Measurements from ENCODE around the gene FBP2. TPM values are rescaled to one million over a fixed set of nuclear protein-coding genes. Genes with fewer than 3 reads are reported as not detected.

FBP2 gene
- total and polyA plus RNA-seq, 10 of the 15 experiments (the other 5 are each of a cell fraction or from before 2014, with no cell fraction given) = 0.07 to 1.1 (median 0.12) TPM; not detected in 6

DNA sequence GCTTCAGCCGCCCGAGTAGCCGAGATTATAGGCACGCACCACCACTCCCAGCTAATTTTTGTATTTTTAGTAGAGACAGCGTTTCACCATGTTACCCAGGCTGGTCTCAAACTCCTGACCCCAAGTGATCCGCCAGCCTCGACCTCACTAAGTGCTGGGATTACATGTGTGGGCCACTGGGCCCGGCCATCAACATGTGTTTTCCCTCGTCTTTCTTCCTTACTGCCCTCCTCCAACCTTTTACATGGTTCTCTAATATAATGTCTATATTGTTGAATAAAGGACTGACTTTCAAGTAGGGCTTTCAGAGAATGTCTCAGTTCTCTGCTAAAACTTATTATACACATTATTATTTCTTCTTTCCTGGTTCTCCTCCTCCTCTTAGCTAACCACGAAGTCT is 60.0 kb downstream of the FBP2 start (continued):
- TF ChIP-seq, protein P1, sequence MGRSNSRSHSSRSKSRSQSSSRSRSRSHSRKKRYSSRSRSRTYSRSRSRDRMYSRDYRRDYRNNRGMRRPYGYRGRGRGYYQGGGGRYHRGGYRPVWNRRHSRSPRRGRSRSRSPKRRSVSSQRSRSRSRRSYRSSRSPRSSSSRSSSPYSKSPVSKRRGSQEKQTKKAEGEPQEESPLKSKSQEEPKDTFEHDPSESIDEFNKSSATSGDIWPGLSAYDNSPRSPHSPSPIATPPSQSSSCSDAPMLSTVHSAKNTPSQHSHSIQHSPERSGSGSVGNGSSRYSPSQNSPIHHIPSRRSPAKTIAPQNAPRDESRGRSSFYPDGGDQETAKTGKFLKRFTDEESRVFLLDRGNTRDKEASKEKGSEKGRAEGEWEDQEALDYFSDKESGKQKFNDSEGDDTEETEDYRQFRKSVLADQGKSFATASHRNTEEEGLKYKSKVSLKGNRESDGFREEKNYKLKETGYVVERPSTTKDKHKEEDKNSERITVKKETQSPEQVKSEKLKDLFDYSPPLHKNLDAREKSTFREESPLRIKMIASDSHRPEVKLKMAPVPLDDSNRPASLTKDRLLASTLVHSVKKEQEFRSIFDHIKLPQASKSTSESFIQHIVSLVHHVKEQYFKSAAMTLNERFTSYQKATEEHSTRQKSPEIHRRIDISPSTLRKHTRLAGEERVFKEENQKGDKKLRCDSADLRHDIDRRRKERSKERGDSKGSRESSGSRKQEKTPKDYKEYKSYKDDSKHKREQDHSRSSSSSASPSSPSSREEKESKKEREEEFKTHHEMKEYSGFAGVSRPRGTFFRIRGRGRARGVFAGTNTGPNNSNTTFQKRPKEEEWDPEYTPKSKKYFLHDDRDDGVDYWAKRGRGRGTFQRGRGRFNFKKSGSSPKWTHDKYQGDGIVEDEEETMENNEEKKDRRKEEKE (IDR thresholded peaks at IDR 0.05) = no peak
- no peak for TF ChIP-seq ZZZ3 (IDR thresholded peaks at IDR 0.05; ENCODE audit: control insufficient read depth, insufficient read length, low read depth)

DNA sequence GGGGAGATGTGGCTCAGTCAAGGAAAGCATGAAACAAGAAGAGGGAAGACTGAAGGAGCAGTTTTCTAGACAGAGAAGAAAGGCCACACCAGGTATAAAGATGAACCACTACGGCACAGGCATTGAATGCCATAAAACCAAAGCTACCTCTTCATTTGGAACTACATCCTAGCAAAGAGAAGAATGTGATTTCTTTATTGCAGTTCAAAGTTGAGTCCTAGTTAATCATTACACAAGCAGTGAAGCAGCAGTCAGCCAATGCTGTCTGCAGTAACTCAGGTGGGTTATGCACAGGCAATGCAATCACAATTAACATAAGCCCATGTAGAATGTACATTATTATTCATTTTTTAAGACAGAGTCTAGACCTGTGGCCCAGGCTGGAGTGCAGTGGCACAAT is 60.5 kb downstream of the FBP2 start:
- in situ Hi-C loops (cut with MboI) = no loop called here
- no peak for FAIRE-seq
- CTCF ChIA-PET = no interaction called here

More for the DNA sequence above, 60.5 kb downstream of the FBP2 start:
- Histone ChIP-seq H3K27ac (ENCODE audit: control insufficient read depth, insufficient read depth) (no peak overlapping the region), H3K36me3 (ENCODE audit: control insufficient read depth in 2 of 2, insufficient read depth in 2 of 2, low read length in 1 of 2) (no peaks in the 10 kb centered on the region), H3K27me3 (replicated peaks in 1 of 2; ENCODE audit: control insufficient read depth in 2 of 2, insufficient read depth in 2 of 2, low read length in 1 of 2) (peaks cover 0 to 1% of the 10 kb centered on the region in 2 experiments; a peak in 1 of 4 replicates), H3K79me2 (ENCODE audit: control insufficient read depth, insufficient read depth, low read length) (no peaks in the 10 kb centered on the region), H3K4me1 (ENCODE audit: control insufficient read depth, insufficient read depth, low read length) (no peaks in the 10 kb centered on the region), H2AFZ (ENCODE audit: control insufficient read depth, low read depth, low read length) (no peak overlapping the region), H3K9ac (ENCODE audit: control insufficient read depth, insufficient read depth, low read length) (no peak overlapping the region), H3K4me3 (no peak overlapping the region), H4K20me1 (ENCODE audit: control insufficient read depth, insufficient read depth) (no peaks in the 10 kb centered on the region), H3K4me2 (ENCODE audit: control insufficient read depth, insufficient read depth) (no peak overlapping the region), H3K9me3 (replicated peaks; ENCODE audit: control insufficient read depth, insufficient read depth, low read length) (no peaks in the 10 kb centered on the region)
- WGBS (ENCODE audit: insufficient coverage, insufficient replicate concordance, low lambda C conversion rate, missing lambda C conversion rate) = 86% methylated on average over 1 of the region's 1 CpG
- intact Hi-C loops (cut with micrococcal nuclease; ENCODE audit: unreplicated experiment) = no loop called here
- no peak for DNase-seq (ENCODE audit: low read depth, low spot score)
- ChIA-PET POLR2A (no interaction called here), SMC1A (ENCODE audit: uncharacterized antibody, unreplicated experiment) (no interaction called here), RAD21 (ENCODE audit: unreplicated experiment) (no interaction called here)
- ATAC-seq = no peak
- TF ChIP-seq ZNF207 (IDR thresholded peaks at IDR 0.05; ENCODE audit: borderline replicate concordance) = no peak
- TF ChIP-seq, protein P2, sequence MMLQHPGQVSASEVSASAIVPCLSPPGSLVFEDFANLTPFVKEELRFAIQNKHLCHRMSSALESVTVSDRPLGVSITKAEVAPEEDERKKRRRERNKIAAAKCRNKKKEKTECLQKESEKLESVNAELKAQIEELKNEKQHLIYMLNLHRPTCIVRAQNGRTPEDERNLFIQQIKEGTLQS (IDR thresholded peaks at IDR 0.05; ENCODE audit: borderline replicate concordance, extremely low read depth, low read depth, low read length) = no peak
- TF ChIP-seq, protein P3, sequence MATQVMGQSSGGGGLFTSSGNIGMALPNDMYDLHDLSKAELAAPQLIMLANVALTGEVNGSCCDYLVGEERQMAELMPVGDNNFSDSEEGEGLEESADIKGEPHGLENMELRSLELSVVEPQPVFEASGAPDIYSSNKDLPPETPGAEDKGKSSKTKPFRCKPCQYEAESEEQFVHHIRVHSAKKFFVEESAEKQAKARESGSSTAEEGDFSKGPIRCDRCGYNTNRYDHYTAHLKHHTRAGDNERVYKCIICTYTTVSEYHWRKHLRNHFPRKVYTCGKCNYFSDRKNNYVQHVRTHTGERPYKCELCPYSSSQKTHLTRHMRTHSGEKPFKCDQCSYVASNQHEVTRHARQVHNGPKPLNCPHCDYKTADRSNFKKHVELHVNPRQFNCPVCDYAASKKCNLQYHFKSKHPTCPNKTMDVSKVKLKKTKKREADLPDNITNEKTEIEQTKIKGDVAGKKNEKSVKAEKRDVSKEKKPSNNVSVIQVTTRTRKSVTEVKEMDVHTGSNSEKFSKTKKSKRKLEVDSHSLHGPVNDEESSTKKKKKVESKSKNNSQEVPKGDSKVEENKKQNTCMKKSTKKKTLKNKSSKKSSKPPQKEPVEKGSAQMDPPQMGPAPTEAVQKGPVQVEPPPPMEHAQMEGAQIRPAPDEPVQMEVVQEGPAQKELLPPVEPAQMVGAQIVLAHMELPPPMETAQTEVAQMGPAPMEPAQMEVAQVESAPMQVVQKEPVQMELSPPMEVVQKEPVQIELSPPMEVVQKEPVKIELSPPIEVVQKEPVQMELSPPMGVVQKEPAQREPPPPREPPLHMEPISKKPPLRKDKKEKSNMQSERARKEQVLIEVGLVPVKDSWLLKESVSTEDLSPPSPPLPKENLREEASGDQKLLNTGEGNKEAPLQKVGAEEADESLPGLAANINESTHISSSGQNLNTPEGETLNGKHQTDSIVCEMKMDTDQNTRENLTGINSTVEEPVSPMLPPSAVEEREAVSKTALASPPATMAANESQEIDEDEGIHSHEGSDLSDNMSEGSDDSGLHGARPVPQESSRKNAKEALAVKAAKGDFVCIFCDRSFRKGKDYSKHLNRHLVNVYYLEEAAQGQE (IDR thresholded peaks at IDR 0.05; ENCODE audit: low read depth, low read length) = no peak
- TF ChIP-seq NFXL1 (IDR thresholded peaks at IDR 0.05; ENCODE audit: borderline replicate concordance) = no peak
- no peak for TF ChIP-seq ESRRA (IDR thresholded peaks at IDR 0.05; ENCODE audit: low read length)
- TF ChIP-seq EED (IDR thresholded peaks at IDR 0.05; ENCODE audit: low read depth) = no peak
- TF ChIP-seq MYB (IDR thresholded peaks at IDR 0.05; ENCODE audit: borderline replicate concordance, low read depth, low read length) = no peak
- TF ChIP-seq NFIC (IDR thresholded peaks at IDR 0.05; ENCODE audit: low read depth, low read length) = no peak
- BruUV-seq (replicated peaks) = no TSS peak
